Transverse colon (tissue), 4 donors: ENCODE data around the gene RABEP2. TPM values are rescaled to one million over a fixed set of nuclear protein-coding genes. Genes with fewer than 3 reads are reported as not detected.
"Not testable (repeated sequence)": the region's sequence is repeated elsewhere in the genome, so short reads cannot be mapped to it uniquely, and the experiment has no call there.

ENCODE experiments used
- DNase-seq: peaks from one replicate; pipeline ENCODE4 v3.0.0-alpha.2; 2019
- H3K27ac ChIP-seq, 4 donors: fragments of 200-600 bp; sonication (generic); 2 replicates each; pipeline ENCODE4 v1.5.1; 2016 to 2018; ENCODE audit warnings: inconsistent platforms in 4 of 4
- H3K27me3 ChIP-seq: fragments of 200-600 bp; sonication (generic); 2 replicates; pipeline ENCODE4 v1.5.1; 2017; ENCODE audit warnings: inconsistent platforms
- H3K36me3 ChIP-seq, 4 donors: fragments of 200-600 bp; sonication (generic); 2 replicates each; pipeline ENCODE4 v1.5.1; 2017 to 2019; ENCODE audit warnings: inconsistent platforms in 4 of 4
- H3K4me1 ChIP-seq, 4 donors: fragments of 200-600 bp; sonication (generic); 2 replicates each; pipeline ENCODE4 v1.5.1; 2017 to 2020; ENCODE audit warnings: inconsistent platforms in 4 of 4
- H3K4me3 ChIP-seq, 4 donors: fragments of 200-600 bp; sonication (generic); 1 replicate in 1 of 4; 2 replicates in 3 of 4; pipeline versions ENCODE4 v1.5.1 to v1.6.1; 2017 to 2019; ENCODE audit warnings: inconsistent platforms in 4 of 4
- H3K9me3 ChIP-seq, 2 donors: fragments of 200-600 bp; sonication (generic); 2 replicates each; pipeline ENCODE4 v1.5.1; 2017 to 2019; ENCODE audit warnings: inconsistent platforms in 2 of 2
- EP300 ChIP-seq: sonication (generic); formaldehyde crosslinking; IDR thresholded peaks from one replicate; pipeline ENCODE4 v1.6.1; 2017; ENCODE audit warnings: antibody characterized with exemption, low read depth
- POLR2A ChIP-seq: fragments of 450-650 bp; IDR thresholded peaks from one replicate; pipeline ENCODE4 v1.6.1; 2016; ENCODE audit warnings: antibody characterized with exemption, mild to moderate bottlenecking, moderate library complexity
- POLR2AphosphoS5 ChIP-seq, 3 donors: sonication (generic); formaldehyde crosslinking; IDR thresholded peaks; one replicate each; pipeline ENCODE4 v1.6.1; 2016; ENCODE audit warnings: antibody characterized with exemption in 3 of 3
- WGBS, 2 donors: methylation state at CpG; one replicate each; pipeline ENCODE4 v1.1.5; 2018; ENCODE audit warnings: low coverage in 1 of 2; 5-methylcytosine and 5-hydroxymethylcytosine counted together
- in situ Hi-C, 4 donors: fragments of 200-750 bp; cut with MboI; loops; one replicate each; pipeline versions ENCODE4 v1.15.0 to v1.15.1; 2017; ENCODE audit warnings: low sequenced_read_pairs in 3 of 4, low pct_ligation_motif_present in 1 of 4, low pct_unique_long_range_greater_than_20kb in 1 of 4
- intact Hi-C: fragments of 100-400 bp; cut with DNase I; formaldehyde crosslinking; loops from one replicate; pipeline ENCODE4 v1.15.1; 2023; ENCODE audit warnings: low total_unique reads
- total RNA-seq, 4 donors: library from RNA; depleted of rRNA; stranded (reverse); fragments of >200 nt; gene quantifications; one replicate each; pipeline ENCODE4 v1.1.0, GENCODE V29; 2016
- TF ChIP-seq, protein P1 (sequence below), 5 experiments: fragments of 200-600 bp in 3 of 5; fragments of 450-650 bp in 2 of 5; sonication (generic) in 3 of 5; IDR thresholded peaks; 1 replicate in 2 of 5; 2 replicates in 3 of 5; pipeline ENCODE4 v1.5.1; 2016 to 2017; ENCODE audit warnings: antibody characterized with exemption in 5 of 5, inconsistent platforms in 3 of 5, mild to moderate bottlenecking in 2 of 5, moderate library complexity in 1 of 5

The RABEP2 gene, protein sequence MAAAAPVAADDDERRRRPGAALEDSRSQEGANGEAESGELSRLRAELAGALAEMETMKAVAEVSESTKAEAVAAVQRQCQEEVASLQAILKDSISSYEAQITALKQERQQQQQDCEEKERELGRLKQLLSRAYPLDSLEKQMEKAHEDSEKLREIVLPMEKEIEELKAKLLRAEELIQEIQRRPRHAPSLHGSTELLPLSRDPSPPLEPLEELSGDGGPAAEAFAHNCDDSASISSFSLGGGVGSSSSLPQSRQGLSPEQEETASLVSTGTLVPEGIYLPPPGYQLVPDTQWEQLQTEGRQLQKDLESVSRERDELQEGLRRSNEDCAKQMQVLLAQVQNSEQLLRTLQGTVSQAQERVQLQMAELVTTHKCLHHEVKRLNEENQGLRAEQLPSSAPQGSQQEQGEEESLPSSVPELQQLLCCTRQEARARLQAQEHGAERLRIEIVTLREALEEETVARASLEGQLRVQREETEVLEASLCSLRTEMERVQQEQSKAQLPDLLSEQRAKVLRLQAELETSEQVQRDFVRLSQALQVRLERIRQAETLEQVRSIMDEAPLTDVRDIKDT
- total RNA-seq = 100 to 1,000 TPM in 2 of 4 donors, 10 to 100 TPM in 2; 57.1 to 182 (median 130) TPM

DNA sequence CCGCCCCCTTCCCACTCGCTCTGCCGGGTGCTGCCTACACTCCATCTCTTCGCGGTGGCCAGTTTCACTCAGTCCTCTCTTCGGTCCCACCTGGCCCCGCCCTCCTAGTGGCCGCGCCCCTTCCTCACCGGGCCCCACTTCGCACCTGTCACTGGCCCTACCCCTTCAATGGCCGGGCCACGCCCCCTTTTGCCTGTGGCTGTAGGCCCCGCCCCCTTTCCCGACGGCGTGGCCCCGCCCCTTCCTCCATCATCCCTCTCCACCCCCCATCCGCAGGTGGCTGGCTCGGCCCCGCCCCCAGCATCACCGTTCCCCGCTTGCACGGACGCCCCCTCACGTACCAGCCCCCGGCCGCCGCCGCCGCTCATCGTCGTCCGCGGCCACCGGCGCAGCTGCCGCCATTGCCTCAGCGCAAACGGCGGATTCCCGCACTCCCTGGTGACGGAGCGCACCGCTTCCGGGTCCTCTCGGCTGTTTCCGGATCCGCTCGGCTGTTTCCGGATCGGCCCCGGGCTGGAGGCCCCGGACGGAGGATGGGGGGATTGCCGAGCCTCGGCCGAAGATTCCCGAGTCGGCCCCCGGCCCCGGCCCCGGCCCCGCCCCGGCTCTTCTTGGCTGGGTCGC is at the start of gene RABEP2:
Gene RABEP2 (minus strand): TSS at position 477 of the 624 bp plus-strand sequence. CDS start 75 bp downstream, at position 402.
- peaks cover 0 to 25% (median 21%) of the 10 kb centered on the region in 4 donors for H3K4me1 ChIP-seq
- 2% methylated on average over 30 of the region's 66 CpGs; no CpG with 5 or more reads in 1 of the 2 donors for WGBS, 2 donors
- no peaks in the 10 kb centered on the region for H3K36me3 ChIP-seq
- H3K4me3 ChIP-seq = peak within 1 kb of the TSS; percentile 36 to 90 (median 57)
- H3K27me3 ChIP-seq = no peaks in the 10 kb centered on the region
- TF ChIP-seq POLR2AphosphoS5 (IDR thresholded peaks at IDR 0.05) = peak; percentile 66 to 80 (median 73)
- TF ChIP-seq, protein P1, sequence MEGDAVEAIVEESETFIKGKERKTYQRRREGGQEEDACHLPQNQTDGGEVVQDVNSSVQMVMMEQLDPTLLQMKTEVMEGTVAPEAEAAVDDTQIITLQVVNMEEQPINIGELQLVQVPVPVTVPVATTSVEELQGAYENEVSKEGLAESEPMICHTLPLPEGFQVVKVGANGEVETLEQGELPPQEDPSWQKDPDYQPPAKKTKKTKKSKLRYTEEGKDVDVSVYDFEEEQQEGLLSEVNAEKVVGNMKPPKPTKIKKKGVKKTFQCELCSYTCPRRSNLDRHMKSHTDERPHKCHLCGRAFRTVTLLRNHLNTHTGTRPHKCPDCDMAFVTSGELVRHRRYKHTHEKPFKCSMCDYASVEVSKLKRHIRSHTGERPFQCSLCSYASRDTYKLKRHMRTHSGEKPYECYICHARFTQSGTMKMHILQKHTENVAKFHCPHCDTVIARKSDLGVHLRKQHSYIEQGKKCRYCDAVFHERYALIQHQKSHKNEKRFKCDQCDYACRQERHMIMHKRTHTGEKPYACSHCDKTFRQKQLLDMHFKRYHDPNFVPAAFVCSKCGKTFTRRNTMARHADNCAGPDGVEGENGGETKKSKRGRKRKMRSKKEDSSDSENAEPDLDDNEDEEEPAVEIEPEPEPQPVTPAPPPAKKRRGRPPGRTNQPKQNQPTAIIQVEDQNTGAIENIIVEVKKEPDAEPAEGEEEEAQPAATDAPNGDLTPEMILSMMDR (IDR thresholded peaks at IDR 0.05) = peak in 1 of 5 experiments; percentile 10
- no peak for TF ChIP-seq POLR2A
- no peak for TF ChIP-seq EP300
- DNase-seq = peak; percentile 99
- H3K9me3 ChIP-seq = no peaks in the 10 kb centered on the region
- H3K27ac ChIP-seq = peak within 1 kb of the TSS; percentile 94 to 99 (median 97)
- in situ Hi-C loops = no loop called here
- intact Hi-C loops = no loop called here

DNA sequence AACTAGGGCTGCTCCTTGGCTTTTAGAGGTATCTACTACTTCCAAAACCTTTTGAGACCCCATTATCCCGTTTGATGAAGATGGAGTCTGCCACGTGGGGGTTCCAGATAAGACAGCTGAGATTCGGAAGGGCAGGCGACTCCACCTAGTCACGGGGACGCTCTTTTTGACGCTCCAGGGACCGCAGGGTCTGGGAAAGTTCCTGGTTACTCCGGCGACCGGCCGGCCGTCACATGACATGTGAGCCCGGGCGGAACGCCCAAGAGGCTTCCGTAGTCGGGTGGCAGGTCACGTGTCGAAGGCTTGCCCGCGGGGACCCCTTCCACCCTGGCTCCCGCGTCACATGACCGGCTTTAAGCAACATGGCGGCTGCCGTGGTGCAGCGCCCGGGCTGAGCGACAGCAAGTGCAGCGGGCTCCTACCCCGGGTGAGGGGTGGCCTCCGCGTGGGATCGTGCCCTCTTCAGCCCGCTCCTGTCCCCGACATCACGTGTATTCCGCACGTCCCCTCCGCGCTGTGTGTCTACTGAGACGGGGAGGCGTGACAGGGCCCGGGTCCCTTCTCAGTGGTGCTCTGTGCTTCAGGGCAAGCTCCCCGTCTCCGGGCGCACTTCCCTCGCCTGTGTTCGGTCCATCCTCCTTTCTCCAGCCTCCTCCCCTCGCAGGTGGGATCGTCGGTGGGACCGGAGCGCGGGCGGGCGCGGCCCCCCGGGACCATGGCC is 49.6 kb upstream of the RABEP2 start, which contains the start of gene SPNS1:
Gene SPNS1 (plus strand): TSS at position 342 of the 721 bp plus-strand sequence. CDS start 374 bp downstream, at position 716.
- no peaks in the 10 kb centered on the region for H3K27me3 ChIP-seq
- H3K4me1 ChIP-seq = peaks cover 6 to 20% (median 15%) of the 10 kb centered on the region in 4 donors
- intact Hi-C loops = no loop called here
- H3K36me3 ChIP-seq = no peaks in the 10 kb centered on the region
- H3K27ac ChIP-seq = peak within 1 kb of the TSS; percentile 69 to 89 (median 85)
- H3K9me3 ChIP-seq = no peaks in the 10 kb centered on the region
- DNase-seq = peak; percentile 98
- peak within 1 kb of the TSS; percentile 62 to 89 (median 79) for H3K4me3 ChIP-seq
- 0 to 1% methylated on average over 1 to 38 of the region's 60 CpGs for WGBS, 2 donors
- in situ Hi-C loops = no loop called here
- no peak for TF ChIP-seq EP300
- TF ChIP-seq, protein P1 (IDR thresholded peaks at IDR 0.05) = no peak
- TF ChIP-seq POLR2A = peak; percentile 55
- peak; percentile 82 to 88 (median 87) for TF ChIP-seq POLR2AphosphoS5 (IDR thresholded peaks at IDR 0.05)

DNA sequence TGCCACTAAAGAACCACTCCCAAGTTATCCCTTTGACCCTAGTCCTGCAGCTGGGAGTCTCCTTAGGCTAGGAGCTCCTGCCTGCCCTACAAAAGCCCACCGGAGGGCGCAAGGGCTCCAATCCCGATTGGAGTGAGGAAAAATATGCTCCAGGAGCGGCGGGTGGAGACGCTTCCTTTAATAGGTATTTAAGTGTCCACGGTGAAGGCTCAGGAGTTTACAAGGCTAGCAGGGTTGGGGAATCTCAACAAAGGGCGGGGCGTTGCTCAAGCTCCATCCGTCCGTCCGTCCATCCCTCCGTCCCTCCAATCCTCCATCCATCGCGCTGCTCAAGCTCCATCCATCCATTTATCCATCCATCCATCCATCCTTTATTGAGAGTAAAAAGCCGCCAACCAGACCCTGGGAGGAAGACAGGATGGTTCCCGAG is 49.0 kb upstream of the RABEP2 start:
- H3K4me1 ChIP-seq = peaks cover 6 to 20% (median 15%) of the 10 kb centered on the region in 4 donors
- peak; percentile 59 for DNase-seq
- no peaks in the 10 kb centered on the region for H3K27me3 ChIP-seq
- intact Hi-C loops (no loop called here), in situ Hi-C loops (no loop called here)
- no peaks in the 10 kb centered on the region for H3K9me3 ChIP-seq
- H3K36me3 ChIP-seq = no peaks in the 10 kb centered on the region
- no peak for TF ChIP-seq EP300
- TF ChIP-seq, protein P1 (IDR thresholded peaks at IDR 0.05) = peak; percentile 44 to 64 (median 47)
- WGBS, 2 donors = 1% methylated on average over 10 to 17 of the region's 17 CpGs
- H3K27ac ChIP-seq = peak overlapping the region; percentile 69 to 89 (median 85)
- peak overlapping the region; percentile 60 to 89 (median 79) for H3K4me3 ChIP-seq

DNA sequence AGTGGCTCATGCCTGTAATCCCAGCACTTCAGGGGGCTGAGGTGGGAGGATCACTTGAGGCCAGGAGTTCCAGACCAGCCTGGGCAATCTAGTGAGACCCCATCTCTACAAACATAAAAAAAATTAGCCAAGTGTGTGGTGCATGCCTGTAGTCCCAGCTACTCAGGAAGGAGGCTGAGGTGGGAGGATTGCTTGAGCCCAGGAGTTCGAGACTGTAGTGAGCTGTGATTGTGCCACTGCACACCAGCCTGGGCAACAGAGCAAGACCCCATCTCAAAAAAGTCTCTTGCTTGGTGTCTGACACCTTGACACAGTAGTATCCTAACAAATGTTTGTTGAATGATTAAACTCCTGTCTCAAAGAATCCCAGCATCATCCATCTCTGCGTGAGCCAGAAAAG is 44.7 kb upstream of the RABEP2 start:
- H3K27me3 ChIP-seq, H3K9me3 ChIP-seq, DNase-seq, H3K36me3 ChIP-seq, intact Hi-C loops, H3K27ac ChIP-seq, H3K4me3 ChIP-seq, in situ Hi-C loops, H3K4me1 ChIP-seq: not testable (repeated sequence)
- 85 to 100% methylated on average over 1 to 2 of the region's 2 CpGs for WGBS, 2 donors
